ENCODE measurements around the gene TREML4.
"Not testable (repeated sequence)": the region's sequence is repeated elsewhere in the genome, so short reads cannot be mapped to it uniquely, and the experiment has no call there.

The TREML4 gene

GRCh38 chr6:41187924-41188886, 39.9 kb upstream of the TREML4 start:
- ChIA-PET CTCF (interaction anchor here (0.9 to 4.7 kb wide), 5 partner anchors 6 to 180 kb away, joined by 3 to 24 read pairs (median 4); partner anchors contain the start of gene TREML2), POLR2A (no interaction called here)
- DNase-seq (ENCODE audit: extremely low spot score), result no peak
- no peak for TF ChIP-seq CTCF (IDR thresholded peaks at IDR 0.05; ENCODE audit: control extremely low read depth, extremely low read depth, low read depth, missing control alignments)

- POLR2A ChIA-PET; DNase-seq (ENCODE audit: extremely low spot score): not testable (repeated sequence)
- CTCF ChIA-PET, result interaction anchor here (1.2 to 4.7 kb wide), 3 partner anchors 7 to 131 kb away, joined by 3 to 24 read pairs (median 9); partner anchors contain the start of gene TREML2
Observed at GRCh38 chr6:41189046-41189445, 39.1 kb upstream of the TREML4 start.

- ChIA-PET CTCF (interaction anchor here (0.7 to 4.7 kb wide), 4 partner anchors 8 to 130 kb away, joined by 3 to 24 read pairs (median 6); partner anchors contain the start of gene TREML2), POLR2A (no interaction called here)
- no peak for DNase-seq (ENCODE audit: extremely low spot score)
- TF ChIP-seq CTCF (IDR thresholded peaks at IDR 0.05; ENCODE audit: control extremely low read depth, extremely low read depth, low read depth, missing control alignments), result no peak
Observed at GRCh38 chr6:41189967-41190366, 38.2 kb upstream of the TREML4 start.

GRCh38 chr6:41190791-41191190, 37.4 kb upstream of the TREML4 start:
- no peak for DNase-seq (ENCODE audit: extremely low spot score)
- no peak for TF ChIP-seq CTCF (IDR thresholded peaks at IDR 0.05; ENCODE audit: control extremely low read depth, extremely low read depth, low read depth, missing control alignments)
- CTCF ChIA-PET, result interaction anchor here (0.7 to 4.7 kb wide), 5 partner anchors 9 to 62 kb away, joined by 3 to 24 read pairs (median 4); partner anchors contain the start of gene TREML2
- POLR2A ChIA-PET, result no interaction called here

- ChIA-PET CTCF (interaction anchor here (0.7 to 4.7 kb wide), 13 partner anchors 9 to 163 kb away, joined by 3 to 24 read pairs (median 3); partner anchors contain the start of gene TREML2), POLR2A (no interaction called here)
- peak; percentile 62 for DNase-seq (ENCODE audit: extremely low spot score)
- peak; percentile 54 for TF ChIP-seq CTCF (IDR thresholded peaks at IDR 0.05; ENCODE audit: control extremely low read depth, extremely low read depth, low read depth, missing control alignments)
Observed at GRCh38 chr6:41191569-41191968, 36.6 kb upstream of the TREML4 start.

GRCh38 chr6:41193171-41193734, 34.9 kb upstream of the TREML4 start:
- CTCF ChIA-PET, result no interaction called here
- no peak for TF ChIP-seq CTCF (IDR thresholded peaks at IDR 0.05; ENCODE audit: control extremely low read depth, extremely low read depth, low read depth, missing control alignments)
- POLR2A ChIA-PET, result no interaction called here
- DNase-seq (ENCODE audit: extremely low spot score), result no peak

GRCh38 chr6:41193884-41194283, 34.3 kb upstream of the TREML4 start:
- no peak for TF ChIP-seq CTCF (IDR thresholded peaks at IDR 0.05; ENCODE audit: control extremely low read depth, extremely low read depth, low read depth, missing control alignments)
- DNase-seq (ENCODE audit: extremely low spot score), result no peak
- ChIA-PET CTCF (no interaction called here), POLR2A (no interaction called here)

Data from GM10248 (cell line).